ENCODE results near the gene SLC35F3. TPM values are rescaled to one million over a fixed set of nuclear protein-coding genes. Genes with fewer than 3 reads are reported as not detected.

SLC35F3 gene
- total and polyA plus RNA-seq, 2 experiments from 2014 or later = 0.80 to 1.3 TPM

- TF ChIP-seq EZH2 (IDR thresholded peaks at IDR 0.05; ENCODE audit: borderline replicate concordance) = no peak
- no peak for TF ChIP-seq EZH2phosphoT487 (IDR thresholded peaks at IDR 0.05; ENCODE audit: low read depth, severe bottlenecking, unreplicated experiment)
- TF ChIP-seq CTCF (IDR thresholded peaks at IDR 0.05; ENCODE audit: poor library complexity) = no peak
- Histone ChIP-seq H3K27ac (no peak overlapping the region), H3K79me2 (no peaks in the 10 kb centered on the region), H3K4me1 (ENCODE audit: insufficient read depth) (no peaks in the 10 kb centered on the region), H4K20me1 (ENCODE audit: insufficient read depth, poor library complexity, severe bottlenecking) (no peaks in the 10 kb centered on the region), H3K27me3 (peaks cover 28% of the 10 kb centered on the region), H3K9me3 (ENCODE audit: low read depth) (no peaks in the 10 kb centered on the region), H3K36me3 (replicated peaks; ENCODE audit: insufficient read depth, low read depth) (no peaks in the 10 kb centered on the region), H3K4me3 (no peak overlapping the region), H2AFZ (no peak overlapping the region), H3K9me2 (replicated peaks; ENCODE audit: insufficient read depth) (no peaks in the 10 kb centered on the region), H3K4me2 (no peak overlapping the region)
- 89% methylated on average over 6 of the region's 6 CpGs for WGBS (ENCODE audit: low lambda C conversion rate, missing lambda C conversion rate)
- no peak for DNase-seq (ENCODE audit: low spot score)
Measured at GRCh38 chr1:234321231-234321630, 416.8 kb downstream of the SLC35F3 start.

GRCh38 chr1:234322097-234322496, 417.6 kb downstream of the SLC35F3 start:
- no peak overlapping the region for H2AFZ ChIP-seq
- no peak overlapping the region for H3K4me2 ChIP-seq
- no peak overlapping the region for H3K4me3 ChIP-seq
- no peaks in the 10 kb centered on the region for H3K4me1 ChIP-seq (ENCODE audit: insufficient read depth)
- no peaks in the 10 kb centered on the region for H3K9me3 ChIP-seq (ENCODE audit: low read depth)
- H3K27me3 ChIP-seq = peaks cover 31% of the 10 kb centered on the region
- 91% methylated on average over 3 of the region's 3 CpGs for WGBS (ENCODE audit: low lambda C conversion rate, missing lambda C conversion rate)
- H3K79me2 ChIP-seq = no peaks in the 10 kb centered on the region
- no peaks in the 10 kb centered on the region for H3K9me2 ChIP-seq (replicated peaks; ENCODE audit: insufficient read depth)
- no peak for TF ChIP-seq EZH2phosphoT487 (IDR thresholded peaks at IDR 0.05; ENCODE audit: low read depth, severe bottlenecking, unreplicated experiment)
- TF ChIP-seq CTCF (IDR thresholded peaks at IDR 0.05; ENCODE audit: poor library complexity) = no peak
- TF ChIP-seq EZH2 (IDR thresholded peaks at IDR 0.05; ENCODE audit: borderline replicate concordance) = no peak
- DNase-seq (ENCODE audit: low spot score) = no peak
- H3K27ac ChIP-seq = no peak overlapping the region
- no peaks in the 10 kb centered on the region for H3K36me3 ChIP-seq (replicated peaks; ENCODE audit: insufficient read depth, low read depth)
- H4K20me1 ChIP-seq (ENCODE audit: insufficient read depth, poor library complexity, severe bottlenecking) = no peaks in the 10 kb centered on the region

- H3K9me3 ChIP-seq (ENCODE audit: low read depth) = no peaks in the 10 kb centered on the region
Measured at GRCh38 chr1:234322979-234323378, 418.5 kb downstream of the SLC35F3 start.

More at GRCh38 chr1:234322979-234323378, 418.5 kb downstream of the SLC35F3 start:
- no peak overlapping the region for H2AFZ ChIP-seq
- H3K4me3 ChIP-seq = no peak overlapping the region
- peak; percentile 54 for DNase-seq (ENCODE audit: low spot score)
- H3K27ac ChIP-seq = no peak overlapping the region
- H3K9me2 ChIP-seq (replicated peaks; ENCODE audit: insufficient read depth) = no peaks in the 10 kb centered on the region
- H3K79me2 ChIP-seq = no peaks in the 10 kb centered on the region
- H4K20me1 ChIP-seq (ENCODE audit: insufficient read depth, poor library complexity, severe bottlenecking) = no peaks in the 10 kb centered on the region
- H3K36me3 ChIP-seq (replicated peaks; ENCODE audit: insufficient read depth, low read depth) = no peaks in the 10 kb centered on the region
- peaks cover 31% of the 10 kb centered on the region for H3K27me3 ChIP-seq
- WGBS (ENCODE audit: low lambda C conversion rate, missing lambda C conversion rate) = 48% methylated on average over 13 of the region's 13 CpGs
- H3K4me1 ChIP-seq (ENCODE audit: insufficient read depth) = no peaks in the 10 kb centered on the region
- no peak overlapping the region for H3K4me2 ChIP-seq
- no peak for TF ChIP-seq EZH2phosphoT487 (IDR thresholded peaks at IDR 0.05; ENCODE audit: low read depth, severe bottlenecking, unreplicated experiment)
- peak; percentile 34 for TF ChIP-seq CTCF (IDR thresholded peaks at IDR 0.05; ENCODE audit: poor library complexity)
- no peak for TF ChIP-seq EZH2 (IDR thresholded peaks at IDR 0.05; ENCODE audit: borderline replicate concordance)
